LNCAP (cell line): ENCODE measurements around the gene INS.

ENCODE experiments used
- CTCF ChIP-seq: fragments of 450-650 bp; IDR thresholded peaks from 2 replicates; pipeline ENCODE4 v1.5.1; 2017; ENCODE audit warnings: mild to moderate bottlenecking

Gene INS

GRCh38 chr11:2137202-2138067 is 23.6 kb downstream of the INS start:
- no peak for TF ChIP-seq CTCF

GRCh38 chr11:2136952-2137201 is 24.1 kb downstream of the INS start:
- no peak for TF ChIP-seq CTCF

GRCh38 chr11:2136209-2136951 is 24.6 kb downstream of the INS start:
- no peak for TF ChIP-seq CTCF

GRCh38 chr11:2135648-2136201 is 25.3 kb downstream of the INS start:
- no peak for TF ChIP-seq CTCF

- TF ChIP-seq CTCF = no peak
Measured at GRCh38 chr11:2135018-2135569, 25.9 kb downstream of the INS start.

- TF ChIP-seq CTCF = no peak
Measured at GRCh38 chr11:2134022-2135010, 26.7 kb downstream of the INS start.
